ENCODE results near the gene SIVA1.

GRCh38 chr14:104776481-104776880 lies 23.5 kb downstream of the SIVA1 start:
- TF ChIP-seq CTCF (IDR thresholded peaks at IDR 0.05; ENCODE audit: control extremely low read depth in 1 of 3, insufficient read depth in 1 of 3, low read depth in 1 of 3, low read length in 3 of 3) (no peak), JUND (IDR thresholded peaks at IDR 0.05; ENCODE audit: low read length) (no peak), EZH2 (IDR thresholded peaks at IDR 0.05; ENCODE audit: low read depth, low read length, severe bottlenecking) (no peak), POLR2AphosphoS5 (IDR thresholded peaks at IDR 0.05; ENCODE audit: low read depth, low read length) (no peak), SAP30 (IDR thresholded peaks at IDR 0.05; ENCODE audit: insufficient read depth, insufficient replicate concordance, low read length) (no peak), CHD1 (IDR thresholded peaks at IDR 0.05; ENCODE audit: low read depth, low read length) (no peak), KDM1A (IDR thresholded peaks at IDR 0.05; ENCODE audit: borderline replicate concordance, low read length) (no peak), NANOG (IDR thresholded peaks at IDR 0.05; ENCODE audit: insufficient read depth, low read depth, low read length, poor library complexity, severe bottlenecking) (no peak)
